Activated naive CD8-positive, alpha-beta T cell (primary cell): ENCODE measurements around the gene TYROBP.
"Not testable (repeated sequence)": the region's sequence is repeated elsewhere in the genome, so short reads cannot be mapped to it uniquely, and the experiment has no call there.

Source experiments
- H3K27ac Mint-ChIP-seq: one replicate; pipeline ENCODE4 v1.8.0; 2021; ENCODE audit warnings: mixed read lengths
- H3K27me3 Mint-ChIP-seq: one replicate; pipeline ENCODE4 v1.8.0; 2021; ENCODE audit warnings: mixed read lengths
- H3K36me3 Mint-ChIP-seq: one replicate; pipeline ENCODE4 v1.8.0; 2021; ENCODE audit warnings: mixed read lengths
- H3K4me1 Mint-ChIP-seq: one replicate; pipeline ENCODE4 v1.8.0; 2021; ENCODE audit warnings: low read depth, mixed read lengths
- H3K4me3 Mint-ChIP-seq: one replicate; pipeline ENCODE4 v1.8.0; 2021; ENCODE audit warnings: mild to moderate bottlenecking, mixed read lengths
- H3K9me3 Mint-ChIP-seq: one replicate; pipeline ENCODE4 v1.8.0; 2021; ENCODE audit warnings: low read depth, mixed read lengths

The TYROBP gene

GRCh38 chr19:35879068-35879467, 29.0 kb downstream of the TYROBP start:
- no peak overlapping the region for H3K27ac Mint-ChIP-seq
- H3K9me3 Mint-ChIP-seq: no peaks in the 10 kb centered on the region
- H3K4me3 Mint-ChIP-seq: no peak overlapping the region
- H3K36me3 Mint-ChIP-seq: peaks cover 4% of the 10 kb centered on the region
- H3K4me1 Mint-ChIP-seq: peaks cover 12% of the 10 kb centered on the region
- H3K27me3 Mint-ChIP-seq: peaks cover 15% of the 10 kb centered on the region

GRCh38 chr19:35874392-35874930, 33.6 kb downstream of the TYROBP start:
- peaks cover 9% of the 10 kb centered on the region for H3K4me1 Mint-ChIP-seq
- H3K27me3 Mint-ChIP-seq: peaks cover 28% of the 10 kb centered on the region
- peaks cover 4% of the 10 kb centered on the region for H3K36me3 Mint-ChIP-seq
- no peak overlapping the region for H3K4me3 Mint-ChIP-seq
- no peak overlapping the region for H3K27ac Mint-ChIP-seq
- H3K9me3 Mint-ChIP-seq: no peaks in the 10 kb centered on the region

- H3K4me3 Mint-ChIP-seq: no peak overlapping the region
- H3K36me3 Mint-ChIP-seq: peaks cover 4% of the 10 kb centered on the region
- H3K27ac Mint-ChIP-seq: no peak overlapping the region
- peaks cover 25% of the 10 kb centered on the region for H3K27me3 Mint-ChIP-seq
- H3K9me3 Mint-ChIP-seq: no peaks in the 10 kb centered on the region
- H3K4me1 Mint-ChIP-seq: peaks cover 12% of the 10 kb centered on the region
These were observed 35.9 kb downstream of the TYROBP start for GRCh38 chr19:35872180-35872579.

- Mint-ChIP-seq H3K36me3 (peaks cover 4% of the 10 kb centered on the region), H3K27me3 (peaks cover 25% of the 10 kb centered on the region), H3K9me3 (no peaks in the 10 kb centered on the region), H3K4me3 (no peak overlapping the region), H3K4me1 (peaks cover 12% of the 10 kb centered on the region), H3K27ac (no peak overlapping the region)
These were observed 36.5 kb downstream of the TYROBP start for GRCh38 chr19:35871611-35872010.

GRCh38 chr19:35870798-35871197, 37.3 kb downstream of the TYROBP start:
- peaks cover 23% of the 10 kb centered on the region for H3K27me3 Mint-ChIP-seq
- no peak overlapping the region for H3K27ac Mint-ChIP-seq
- H3K9me3 Mint-ChIP-seq: no peaks in the 10 kb centered on the region
- H3K4me1 Mint-ChIP-seq: peaks cover 12% of the 10 kb centered on the region
- H3K4me3 Mint-ChIP-seq: no peak overlapping the region
- H3K36me3 Mint-ChIP-seq: no peaks in the 10 kb centered on the region

- peaks cover 12% of the 10 kb centered on the region for H3K4me1 Mint-ChIP-seq
- peaks cover 23% of the 10 kb centered on the region for H3K27me3 Mint-ChIP-seq
- peak overlapping the region; percentile 81 for H3K4me3 Mint-ChIP-seq
- not testable (repeated sequence) for H3K9me3 Mint-ChIP-seq, H3K27ac Mint-ChIP-seq, H3K36me3 Mint-ChIP-seq
These were observed 37.9 kb downstream of the TYROBP start for GRCh38 chr19:35870124-35870736.

- peaks cover 23% of the 10 kb centered on the region for H3K27me3 Mint-ChIP-seq
- no peaks in the 10 kb centered on the region for H3K9me3 Mint-ChIP-seq
- no peak overlapping the region for H3K27ac Mint-ChIP-seq
- peak overlapping the region; percentile 81 for H3K4me3 Mint-ChIP-seq
- no peaks in the 10 kb centered on the region for H3K36me3 Mint-ChIP-seq
- H3K4me1 Mint-ChIP-seq: peaks cover 12% of the 10 kb centered on the region
These were observed 38.6 kb downstream of the TYROBP start for GRCh38 chr19:35869327-35870123.

GRCh38 chr19:35868823-35869326, 39.2 kb downstream of the TYROBP start:
- Mint-ChIP-seq H3K27ac (no peak overlapping the region), H3K9me3 (no peaks in the 10 kb centered on the region), H3K4me1 (peaks cover 12% of the 10 kb centered on the region), H3K36me3 (no peaks in the 10 kb centered on the region), H3K4me3 (peak overlapping the region; percentile 40), H3K27me3 (peaks cover 20% of the 10 kb centered on the region)

GRCh38 chr19:35868172-35868822, 39.8 kb downstream of the TYROBP start, which contains the start of gene APLP1:
APLP1 (plus strand) TSS chr19:35868574; CDS start chr19:35868637, 63 bp downstream.
- no peaks in the 10 kb centered on the region for H3K36me3 Mint-ChIP-seq
- peaks cover 18% of the 10 kb centered on the region for H3K27me3 Mint-ChIP-seq
- no peaks in the 10 kb centered on the region for H3K9me3 Mint-ChIP-seq
- peaks cover 12% of the 10 kb centered on the region for H3K4me1 Mint-ChIP-seq
- H3K4me3 Mint-ChIP-seq: peak within 1 kb of the TSS; percentile 61
- no peak within 1 kb of the TSS for H3K27ac Mint-ChIP-seq

GRCh38 chr19:35863018-35863417, 45.1 kb downstream of the TYROBP start:
- Mint-ChIP-seq H3K4me3 (no peak overlapping the region), H3K4me1 (peaks cover 2% of the 10 kb centered on the region), H3K27ac (no peak overlapping the region), H3K9me3 (no peaks in the 10 kb centered on the region), H3K36me3 (no peaks in the 10 kb centered on the region), H3K27me3 (peaks cover 10% of the 10 kb centered on the region)

- peaks cover 3% of the 10 kb centered on the region for H3K4me1 Mint-ChIP-seq
- H3K27me3 Mint-ChIP-seq: peaks cover 8% of the 10 kb centered on the region
These were observed 45.6 kb downstream of the TYROBP start for GRCh38 chr19:35862528-35862927.

GRCh38 chr19:35861640-35862160, 46.4 kb downstream of the TYROBP start:
- H3K27me3 Mint-ChIP-seq: peaks cover 8% of the 10 kb centered on the region
- H3K4me3 Mint-ChIP-seq: no peak overlapping the region
- no peaks in the 10 kb centered on the region for H3K9me3 Mint-ChIP-seq
- H3K27ac Mint-ChIP-seq: no peak overlapping the region
- peaks cover 5% of the 10 kb centered on the region for H3K4me1 Mint-ChIP-seq
- no peaks in the 10 kb centered on the region for H3K36me3 Mint-ChIP-seq

More at GRCh38 chr19:35862528-35862927, 45.6 kb downstream of the TYROBP start:
- no peaks in the 10 kb centered on the region for H3K36me3 Mint-ChIP-seq
- H3K4me3 Mint-ChIP-seq: no peak overlapping the region
- H3K9me3 Mint-ChIP-seq: no peaks in the 10 kb centered on the region
- no peak overlapping the region for H3K27ac Mint-ChIP-seq

- no peaks in the 10 kb centered on the region for H3K9me3 Mint-ChIP-seq
- peaks cover 5% of the 10 kb centered on the region for H3K27me3 Mint-ChIP-seq
These were observed 47.1 kb downstream of the TYROBP start for GRCh38 chr19:35860818-35861639.

GRCh38 chr19:35860436-35860817, 47.7 kb downstream of the TYROBP start:
- peaks cover 5% of the 10 kb centered on the region for H3K4me1 Mint-ChIP-seq
- no peak overlapping the region for H3K27ac Mint-ChIP-seq
- no peaks in the 10 kb centered on the region for H3K9me3 Mint-ChIP-seq
- H3K27me3 Mint-ChIP-seq: peaks cover 5% of the 10 kb centered on the region
- H3K36me3 Mint-ChIP-seq: no peaks in the 10 kb centered on the region
- no peak overlapping the region for H3K4me3 Mint-ChIP-seq

More at GRCh38 chr19:35860818-35861639, 47.1 kb downstream of the TYROBP start:
- Mint-ChIP-seq H3K4me1 (peaks cover 5% of the 10 kb centered on the region), H3K36me3 (no peaks in the 10 kb centered on the region), H3K4me3 (no peak overlapping the region), H3K27ac (no peak overlapping the region)
